ENCODE measurements around the gene GPC6.

- TF ChIP-seq, protein P1, sequence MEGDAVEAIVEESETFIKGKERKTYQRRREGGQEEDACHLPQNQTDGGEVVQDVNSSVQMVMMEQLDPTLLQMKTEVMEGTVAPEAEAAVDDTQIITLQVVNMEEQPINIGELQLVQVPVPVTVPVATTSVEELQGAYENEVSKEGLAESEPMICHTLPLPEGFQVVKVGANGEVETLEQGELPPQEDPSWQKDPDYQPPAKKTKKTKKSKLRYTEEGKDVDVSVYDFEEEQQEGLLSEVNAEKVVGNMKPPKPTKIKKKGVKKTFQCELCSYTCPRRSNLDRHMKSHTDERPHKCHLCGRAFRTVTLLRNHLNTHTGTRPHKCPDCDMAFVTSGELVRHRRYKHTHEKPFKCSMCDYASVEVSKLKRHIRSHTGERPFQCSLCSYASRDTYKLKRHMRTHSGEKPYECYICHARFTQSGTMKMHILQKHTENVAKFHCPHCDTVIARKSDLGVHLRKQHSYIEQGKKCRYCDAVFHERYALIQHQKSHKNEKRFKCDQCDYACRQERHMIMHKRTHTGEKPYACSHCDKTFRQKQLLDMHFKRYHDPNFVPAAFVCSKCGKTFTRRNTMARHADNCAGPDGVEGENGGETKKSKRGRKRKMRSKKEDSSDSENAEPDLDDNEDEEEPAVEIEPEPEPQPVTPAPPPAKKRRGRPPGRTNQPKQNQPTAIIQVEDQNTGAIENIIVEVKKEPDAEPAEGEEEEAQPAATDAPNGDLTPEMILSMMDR (IDR thresholded peaks at IDR 0.05; ENCODE audit: low read depth, low read length, missing input control) = no peak
- TF ChIP-seq JUND (IDR thresholded peaks at IDR 0.05) = no peak
- TF ChIP-seq, protein P2, sequence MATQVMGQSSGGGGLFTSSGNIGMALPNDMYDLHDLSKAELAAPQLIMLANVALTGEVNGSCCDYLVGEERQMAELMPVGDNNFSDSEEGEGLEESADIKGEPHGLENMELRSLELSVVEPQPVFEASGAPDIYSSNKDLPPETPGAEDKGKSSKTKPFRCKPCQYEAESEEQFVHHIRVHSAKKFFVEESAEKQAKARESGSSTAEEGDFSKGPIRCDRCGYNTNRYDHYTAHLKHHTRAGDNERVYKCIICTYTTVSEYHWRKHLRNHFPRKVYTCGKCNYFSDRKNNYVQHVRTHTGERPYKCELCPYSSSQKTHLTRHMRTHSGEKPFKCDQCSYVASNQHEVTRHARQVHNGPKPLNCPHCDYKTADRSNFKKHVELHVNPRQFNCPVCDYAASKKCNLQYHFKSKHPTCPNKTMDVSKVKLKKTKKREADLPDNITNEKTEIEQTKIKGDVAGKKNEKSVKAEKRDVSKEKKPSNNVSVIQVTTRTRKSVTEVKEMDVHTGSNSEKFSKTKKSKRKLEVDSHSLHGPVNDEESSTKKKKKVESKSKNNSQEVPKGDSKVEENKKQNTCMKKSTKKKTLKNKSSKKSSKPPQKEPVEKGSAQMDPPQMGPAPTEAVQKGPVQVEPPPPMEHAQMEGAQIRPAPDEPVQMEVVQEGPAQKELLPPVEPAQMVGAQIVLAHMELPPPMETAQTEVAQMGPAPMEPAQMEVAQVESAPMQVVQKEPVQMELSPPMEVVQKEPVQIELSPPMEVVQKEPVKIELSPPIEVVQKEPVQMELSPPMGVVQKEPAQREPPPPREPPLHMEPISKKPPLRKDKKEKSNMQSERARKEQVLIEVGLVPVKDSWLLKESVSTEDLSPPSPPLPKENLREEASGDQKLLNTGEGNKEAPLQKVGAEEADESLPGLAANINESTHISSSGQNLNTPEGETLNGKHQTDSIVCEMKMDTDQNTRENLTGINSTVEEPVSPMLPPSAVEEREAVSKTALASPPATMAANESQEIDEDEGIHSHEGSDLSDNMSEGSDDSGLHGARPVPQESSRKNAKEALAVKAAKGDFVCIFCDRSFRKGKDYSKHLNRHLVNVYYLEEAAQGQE (IDR thresholded peaks at IDR 0.05) = no peak
- no peak for TF ChIP-seq SP1 (IDR thresholded peaks at IDR 0.05)
- no peak for TF ChIP-seq TAF1 (conservative IDR thresholded peaks at IDR 0.05)
- no peak for TF ChIP-seq MAX (IDR thresholded peaks at IDR 0.05)
- TF ChIP-seq ATF3 (IDR thresholded peaks at IDR 0.05) = no peak
- TF ChIP-seq YY1 (IDR thresholded peaks at IDR 0.05) = no peak
- no peak for TF ChIP-seq FOXA2 (IDR thresholded peaks at IDR 0.05)
- no peak for TF ChIP-seq GABPA (IDR thresholded peaks at IDR 0.05 in 1 of 2, conservative IDR thresholded peaks at IDR 0.05 in 1 of 2)
- no peak for TF ChIP-seq HNF4A (conservative IDR thresholded peaks at IDR 0.05)
- no peak for TF ChIP-seq HNF4G (IDR thresholded peaks at IDR 0.05)
Observed at GRCh38 chr13:93425411-93425810, 198.8 kb downstream of the GPC6 start.

All from liver (tissue), 3 donors.